Endometrial microvascular endothelial cells (primary cell): Measurements from ENCODE around the gene ORC6. TPM values are rescaled to one million over a fixed set of nuclear protein-coding genes. Genes with fewer than 3 reads are reported as not detected.
"Not testable (repeated sequence)": the region's sequence is repeated elsewhere in the genome, so short reads cannot be mapped to it uniquely, and the experiment has no call there.

ENCODE experiments used
- in situ Hi-C: cut with HindIII; loops from 2 replicates; pipeline ENCODE4 v1.10.0; 2017; ENCODE audit warnings: low sequenced_read_pairs, low pct_unique_long_range_greater_than_20kb; ENCODE audit errors: inconsistent ontology term
- total RNA-seq: library from RNA; depleted of rRNA; stranded (reverse); fragments of >200 nt; gene quantifications from one replicate; pipeline ENCODE4 v1.2.3, GENCODE V29; 2015; ENCODE audit errors: inconsistent ontology term

ORC6 gene, protein sequence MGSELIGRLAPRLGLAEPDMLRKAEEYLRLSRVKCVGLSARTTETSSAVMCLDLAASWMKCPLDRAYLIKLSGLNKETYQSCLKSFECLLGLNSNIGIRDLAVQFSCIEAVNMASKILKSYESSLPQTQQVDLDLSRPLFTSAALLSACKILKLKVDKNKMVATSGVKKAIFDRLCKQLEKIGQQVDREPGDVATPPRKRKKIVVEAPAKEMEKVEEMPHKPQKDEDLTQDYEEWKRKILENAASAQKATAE
- total RNA-seq, result 16.6 TPM

DNA sequence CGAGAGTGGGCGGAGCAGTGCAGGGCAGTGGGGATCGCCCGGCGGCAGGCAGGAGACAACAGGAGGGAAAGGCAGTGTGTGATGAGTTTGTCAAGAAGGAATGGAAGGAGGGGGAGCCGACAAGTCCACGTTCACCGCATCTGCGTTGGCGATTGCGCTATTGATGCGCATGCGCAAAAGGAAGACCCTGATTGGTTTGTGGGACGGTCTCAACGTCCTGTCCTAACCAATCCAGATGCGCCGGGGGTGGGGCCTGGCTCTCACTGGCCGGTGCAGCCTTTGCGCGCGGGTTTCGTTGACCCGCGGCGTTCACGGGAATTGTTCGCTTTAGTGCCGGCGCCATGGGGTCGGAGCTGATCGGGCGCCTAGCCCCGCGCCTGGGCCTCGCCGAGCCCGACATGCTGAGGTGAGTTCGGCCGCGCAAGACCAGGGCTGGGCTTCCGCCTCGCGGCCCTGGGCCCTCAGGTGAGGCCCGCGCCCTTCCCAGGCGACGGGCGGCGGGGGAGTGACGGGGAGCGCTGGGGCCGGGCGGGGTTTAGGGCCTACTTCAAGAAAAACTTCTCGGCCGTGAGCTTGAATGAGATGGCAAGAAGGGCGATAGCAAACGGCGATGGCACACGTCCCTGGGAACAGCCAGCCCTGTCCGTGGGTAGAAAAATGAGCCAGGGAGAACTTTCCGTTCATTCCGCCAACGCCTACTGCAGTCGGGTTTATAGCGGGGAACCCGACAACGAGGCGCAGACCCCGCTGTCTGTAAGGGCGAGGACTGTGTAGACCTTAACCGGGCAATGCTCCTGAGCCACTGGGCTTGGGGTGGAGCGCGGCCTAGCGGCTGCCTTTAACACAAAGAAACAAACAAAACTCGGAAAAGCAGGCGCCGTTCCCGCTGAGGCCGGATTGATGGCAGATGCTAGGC is at the start of gene ORC6:
Gene ORC6, plus strand, starts transcription at position 295 of the 916 bp plus-strand sequence. Its CDS starts 47 bp downstream, at position 342.
- in situ Hi-C loops, result no loop called here

DNA sequence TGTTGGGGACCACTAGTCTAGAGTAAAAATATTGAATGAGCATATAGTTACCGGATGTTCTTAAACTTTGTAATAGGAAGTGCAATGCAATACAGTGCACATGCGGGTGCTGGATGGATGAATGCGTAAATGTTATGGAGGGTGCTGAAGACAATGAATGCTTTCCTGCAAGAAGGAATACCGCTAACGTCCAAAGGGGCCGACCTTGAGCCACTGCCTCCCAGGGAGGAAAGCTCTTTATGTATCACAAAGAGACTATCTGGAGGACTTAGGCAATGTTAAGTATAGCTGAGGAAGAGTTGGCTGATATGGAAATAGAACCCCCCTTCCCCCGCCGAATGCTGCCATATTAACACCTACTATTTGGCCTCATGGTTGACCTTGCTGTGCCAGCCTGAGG is 40.8 kb upstream of the ORC6 start:
- in situ Hi-C loops, result no loop called here

DNA sequence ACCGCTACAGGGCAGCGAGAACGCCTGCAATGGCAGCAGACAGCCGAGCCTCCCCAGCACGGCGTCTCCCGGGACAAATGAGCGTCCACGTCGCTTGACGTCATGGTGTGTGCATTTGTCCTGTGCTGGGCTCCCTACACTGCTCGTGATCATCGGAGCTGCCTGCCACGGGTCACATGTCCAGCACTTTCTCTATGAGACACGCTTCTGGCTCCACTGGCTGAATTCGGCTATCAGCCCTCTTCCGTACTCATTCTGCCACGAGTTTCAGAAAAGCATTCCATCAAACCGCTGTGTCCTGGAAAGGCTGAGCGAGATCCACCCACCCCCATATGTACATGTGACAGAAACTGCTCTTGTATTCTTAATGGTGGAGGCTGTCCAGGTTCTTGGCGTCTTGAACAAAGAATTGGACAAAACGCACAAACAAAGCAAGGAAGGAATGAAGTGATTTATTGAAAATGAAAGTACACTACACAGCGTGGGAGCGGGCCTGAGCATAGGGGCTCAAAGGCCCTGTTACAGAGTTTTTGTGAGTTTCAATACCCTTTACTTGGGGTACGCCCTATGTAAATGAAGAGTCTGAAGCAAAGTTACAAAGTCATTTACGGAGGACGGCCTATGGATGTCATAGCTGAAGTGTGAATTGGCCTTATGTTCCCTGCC is 39.7 kb upstream of the ORC6 start:
- in situ Hi-C loops, result no loop called here

DNA sequence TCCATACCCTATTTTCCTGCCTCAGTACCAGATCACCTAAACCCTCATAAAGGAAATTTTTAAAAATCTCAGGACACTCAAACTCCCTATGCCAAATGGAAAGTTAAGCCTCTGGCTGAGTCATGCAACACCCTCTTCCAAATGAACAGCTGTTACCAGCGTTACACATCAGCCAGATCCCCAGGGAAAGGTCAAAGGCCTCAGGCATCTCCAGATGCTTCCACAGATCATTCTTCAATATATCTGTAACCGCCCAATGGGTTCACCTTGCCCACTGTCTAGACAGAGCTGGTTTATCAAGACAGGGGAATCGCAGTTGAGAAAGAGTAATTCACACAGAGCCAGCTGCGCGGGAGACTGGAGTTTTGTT is 39.2 kb upstream of the ORC6 start:
- in situ Hi-C loops, result no loop called here

DNA sequence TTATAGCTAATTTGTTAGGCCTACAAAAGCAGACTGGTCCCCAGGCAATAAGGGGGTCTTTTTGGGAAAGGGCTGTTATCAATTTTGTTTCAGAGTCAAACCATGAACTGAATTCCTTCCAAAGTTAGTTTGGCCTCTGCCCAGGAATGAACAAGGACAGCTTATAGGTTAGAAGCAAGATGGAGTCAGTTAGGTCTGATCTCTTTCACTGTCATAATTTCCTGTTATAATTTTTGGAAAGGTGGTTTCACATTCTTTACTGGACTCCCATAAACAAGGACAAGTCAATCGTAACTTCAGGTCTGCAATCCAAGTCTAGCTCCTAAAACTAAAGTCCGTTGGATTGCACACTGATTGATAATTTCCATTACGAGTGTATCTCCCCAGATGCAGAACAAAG is 38.2 kb upstream of the ORC6 start:
- in situ Hi-C loops, result no loop called here

DNA sequence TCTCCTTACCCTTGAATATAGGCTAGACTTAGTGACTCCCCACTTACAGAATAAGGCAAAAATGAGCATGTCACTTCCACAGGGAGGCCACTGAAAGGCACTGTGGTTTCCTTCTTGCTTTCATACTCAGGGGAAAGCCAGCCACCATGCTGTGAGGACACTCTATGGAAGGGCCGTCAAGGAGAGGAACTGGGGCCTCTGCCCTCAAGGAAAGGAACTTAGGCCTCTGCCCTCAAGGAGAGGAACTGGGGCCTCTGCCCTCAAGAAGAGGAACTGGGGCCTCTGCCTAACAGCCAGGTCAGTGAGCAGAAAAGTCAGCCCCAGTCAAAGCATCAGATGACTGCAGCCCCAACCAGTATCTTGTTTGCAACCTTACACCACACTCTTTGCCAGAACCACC is 30.5 kb upstream of the ORC6 start:
- in situ Hi-C loops, result no loop called here

DNA sequence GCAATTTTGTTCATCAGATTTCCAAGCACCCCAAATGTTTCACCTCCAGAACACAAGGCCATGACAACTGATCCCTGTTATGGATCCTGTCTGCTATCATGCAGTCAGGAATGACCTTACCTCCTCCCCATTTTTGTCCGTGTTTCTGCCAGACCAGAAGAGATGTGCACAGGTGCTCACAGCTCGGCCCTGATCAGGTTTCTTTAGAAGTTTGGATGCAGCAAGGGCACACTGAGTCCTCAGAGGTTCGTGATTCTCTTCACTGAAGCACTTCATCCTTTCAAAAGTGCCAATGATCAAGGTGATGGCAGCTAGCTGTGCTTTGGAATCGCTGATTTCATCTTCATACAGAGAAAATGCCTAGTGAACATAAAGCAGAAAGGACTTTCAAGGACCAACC is 27.3 kb upstream of the ORC6 start:
- in situ Hi-C loops, result no loop called here

DNA sequence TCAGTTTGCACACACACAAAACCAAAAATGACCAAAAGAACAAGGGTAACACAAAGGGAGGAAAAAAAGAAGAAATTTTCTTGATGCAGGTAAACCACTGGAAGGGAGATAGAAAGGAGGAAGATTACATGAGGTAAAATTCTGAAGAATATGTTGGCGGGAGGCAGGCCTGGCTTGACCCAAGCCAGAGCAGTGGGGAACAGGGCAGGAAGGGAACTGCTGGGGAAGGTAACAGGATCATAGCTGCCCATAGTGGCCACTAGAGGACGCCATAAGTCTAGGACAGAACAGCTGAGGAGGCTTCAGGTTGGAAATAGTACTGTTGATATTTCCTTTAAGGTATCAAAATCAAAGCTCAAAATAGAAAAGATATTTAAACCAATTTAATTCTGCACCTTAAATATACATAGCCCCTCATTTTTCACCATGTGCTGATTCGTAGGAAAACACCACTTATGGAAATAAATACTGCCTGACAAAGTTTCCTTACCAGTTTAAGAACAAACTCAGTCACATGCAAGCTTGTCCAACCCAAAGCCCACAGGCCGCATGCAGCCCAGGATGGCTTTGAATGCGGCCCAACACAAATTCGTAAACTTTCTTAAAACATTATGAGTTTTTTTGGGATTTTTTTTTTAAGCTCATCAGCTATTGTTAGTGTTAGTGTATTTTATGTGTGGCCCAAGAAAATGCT is 16.0 kb upstream of the ORC6 start:
- in situ Hi-C loops, result no loop called here

DNA sequence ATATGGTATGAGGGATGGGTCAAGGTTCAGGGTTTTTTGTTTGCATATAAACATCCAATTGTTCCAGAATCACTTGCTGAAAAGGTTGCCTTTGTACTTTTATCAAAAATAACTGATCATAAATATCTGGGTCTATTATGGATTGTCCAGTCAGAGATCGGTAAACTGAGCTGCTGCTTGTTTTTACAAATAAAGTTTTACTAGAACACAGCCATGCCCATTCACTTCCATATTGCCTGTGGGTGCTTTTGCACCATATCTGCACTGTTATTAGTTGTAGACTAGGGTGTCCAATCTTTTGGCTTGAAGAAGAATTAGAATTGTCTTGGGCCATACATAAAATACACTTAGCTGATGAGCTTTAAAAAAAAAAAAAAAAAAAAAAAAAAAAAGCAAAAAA is 11.5 kb upstream of the ORC6 start:
- in situ Hi-C loops, result not testable (repeated sequence)

DNA sequence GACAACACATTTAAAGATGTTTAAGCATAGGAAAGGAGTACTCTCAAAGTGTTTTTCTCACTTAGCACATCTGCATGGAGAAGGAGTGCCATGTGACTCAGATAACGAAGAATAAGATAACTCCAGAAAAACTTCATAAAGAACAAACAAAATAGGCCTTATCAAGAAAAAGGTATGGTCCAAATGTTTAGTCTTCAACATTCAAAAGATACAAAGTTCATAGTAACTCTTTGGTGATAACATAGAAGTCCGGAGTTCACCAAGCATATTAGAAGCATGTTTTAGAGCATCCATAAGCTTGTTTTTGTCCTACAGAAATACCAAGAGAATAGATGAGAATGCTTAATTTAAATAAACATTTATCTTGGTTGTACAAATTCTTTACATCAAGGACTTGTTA is 7.6 kb upstream of the ORC6 start:
- in situ Hi-C loops, result not testable (repeated sequence)

DNA sequence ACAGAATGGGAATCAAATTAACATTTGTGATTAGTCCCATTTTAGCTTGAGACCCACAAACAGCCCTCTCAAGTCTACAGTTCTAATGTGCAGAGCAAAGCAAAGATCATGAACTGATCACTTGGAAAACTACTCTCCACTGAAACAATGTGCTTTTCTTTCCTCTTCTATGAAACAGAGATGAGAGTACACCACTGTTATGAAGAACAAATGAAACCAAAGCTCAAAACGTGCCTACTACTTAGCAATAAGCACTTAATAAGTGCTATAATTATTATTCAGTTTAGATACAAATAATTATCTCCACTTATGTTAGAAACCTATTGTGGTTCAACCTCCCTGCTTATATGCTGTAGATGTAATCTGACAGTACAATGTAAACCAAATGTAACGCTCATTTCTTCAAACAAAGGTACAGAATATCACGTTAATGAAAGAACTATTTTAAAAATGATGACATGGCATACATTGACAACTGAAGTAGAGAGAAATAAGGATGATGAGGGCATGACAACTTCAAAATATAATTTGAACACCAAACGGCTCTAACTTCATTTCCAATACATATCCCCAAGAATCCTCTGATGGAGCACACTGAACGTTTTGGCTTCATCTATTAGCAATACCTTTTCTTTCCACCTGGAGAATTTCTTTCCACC is 2.5 kb upstream of the ORC6 start:
- in situ Hi-C loops, result no loop called here

DNA sequence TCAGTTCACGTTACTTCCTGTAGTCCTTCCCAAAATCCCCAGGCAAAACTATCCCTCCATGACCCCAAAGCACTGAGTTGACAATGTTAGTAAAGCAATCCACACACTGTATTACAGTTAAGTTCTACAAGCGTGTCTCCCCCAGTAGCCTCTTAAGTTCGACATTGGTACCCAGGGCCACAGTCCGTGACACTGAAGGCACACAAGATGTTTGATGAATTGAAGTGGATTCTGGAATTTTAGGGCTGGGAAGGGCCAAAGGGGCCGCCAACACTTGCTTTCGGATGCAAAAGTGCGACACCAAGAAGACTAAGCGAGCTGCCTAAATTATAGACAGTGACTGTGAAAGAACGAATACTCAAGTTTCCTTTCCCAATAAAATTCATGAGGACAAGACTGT is 2.0 kb upstream of the ORC6 start:
- in situ Hi-C loops, result no loop called here

DNA sequence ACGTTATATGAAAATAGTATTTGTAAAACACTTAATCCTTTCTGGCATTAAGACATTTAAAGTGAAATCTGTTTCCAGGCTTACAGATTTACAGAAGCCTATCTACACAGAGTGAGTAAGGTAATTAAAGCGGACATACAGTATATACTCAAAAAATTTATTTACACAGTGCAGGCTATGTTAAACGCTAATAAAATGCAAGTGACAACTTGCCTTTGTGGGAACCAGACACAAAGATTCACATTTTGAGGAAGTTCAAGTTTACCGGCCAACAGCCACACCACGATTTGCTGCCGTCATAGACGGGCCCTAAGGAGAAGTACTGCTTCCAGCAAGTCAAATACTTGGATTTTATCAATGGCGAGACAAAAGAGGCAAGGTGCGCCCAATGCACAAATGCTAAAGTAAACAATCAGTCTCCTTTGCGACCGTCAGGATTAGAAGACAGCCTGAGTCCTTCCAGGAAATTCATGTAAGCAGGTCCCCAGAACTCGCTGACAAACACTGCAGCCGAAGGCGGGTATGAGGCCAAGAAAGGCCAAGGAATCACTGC is 1.3 kb upstream of the ORC6 start:
- in situ Hi-C loops, result no loop called here

DNA sequence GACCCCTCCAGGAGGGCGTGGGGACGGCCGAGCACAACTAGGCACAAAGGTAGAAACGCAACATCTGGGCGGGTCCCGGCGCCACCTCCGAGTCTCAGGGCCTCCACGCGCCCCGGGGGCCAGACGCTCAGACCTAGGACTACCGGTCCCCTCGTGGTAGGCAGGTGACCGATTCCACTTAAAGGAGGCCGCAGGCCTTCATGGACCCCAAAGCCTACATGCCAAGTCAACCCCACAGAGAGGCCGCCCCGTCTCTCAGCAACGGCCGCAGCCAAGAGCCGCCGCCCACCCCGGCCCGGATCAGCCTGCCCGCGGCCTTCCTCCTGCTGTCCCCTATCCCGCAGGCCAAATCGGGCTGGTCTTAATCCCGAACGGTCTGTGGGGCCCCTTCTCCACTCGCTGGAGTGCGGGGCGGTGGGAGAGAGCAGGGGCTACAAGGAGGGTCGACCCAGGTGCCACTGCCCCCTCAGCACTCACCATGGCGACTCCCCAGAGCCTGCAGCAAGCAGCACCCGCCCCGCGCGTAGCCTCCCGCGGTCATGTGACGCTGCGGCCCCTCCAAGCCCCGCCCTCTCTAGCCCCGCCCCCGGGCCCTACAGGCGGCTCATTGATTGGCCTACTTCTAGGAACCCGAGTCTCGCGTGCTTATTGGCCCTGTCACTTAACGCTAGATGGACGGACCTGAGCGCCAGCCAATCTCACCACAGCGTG is 650 bp upstream of the ORC6 start, which contains the start of gene VPS35:
Gene VPS35, minus strand, starts transcription at position 525 of the 711 bp plus-strand sequence. Its CDS starts 45 bp downstream, at position 480.
- in situ Hi-C loops, result no loop called here

DNA sequence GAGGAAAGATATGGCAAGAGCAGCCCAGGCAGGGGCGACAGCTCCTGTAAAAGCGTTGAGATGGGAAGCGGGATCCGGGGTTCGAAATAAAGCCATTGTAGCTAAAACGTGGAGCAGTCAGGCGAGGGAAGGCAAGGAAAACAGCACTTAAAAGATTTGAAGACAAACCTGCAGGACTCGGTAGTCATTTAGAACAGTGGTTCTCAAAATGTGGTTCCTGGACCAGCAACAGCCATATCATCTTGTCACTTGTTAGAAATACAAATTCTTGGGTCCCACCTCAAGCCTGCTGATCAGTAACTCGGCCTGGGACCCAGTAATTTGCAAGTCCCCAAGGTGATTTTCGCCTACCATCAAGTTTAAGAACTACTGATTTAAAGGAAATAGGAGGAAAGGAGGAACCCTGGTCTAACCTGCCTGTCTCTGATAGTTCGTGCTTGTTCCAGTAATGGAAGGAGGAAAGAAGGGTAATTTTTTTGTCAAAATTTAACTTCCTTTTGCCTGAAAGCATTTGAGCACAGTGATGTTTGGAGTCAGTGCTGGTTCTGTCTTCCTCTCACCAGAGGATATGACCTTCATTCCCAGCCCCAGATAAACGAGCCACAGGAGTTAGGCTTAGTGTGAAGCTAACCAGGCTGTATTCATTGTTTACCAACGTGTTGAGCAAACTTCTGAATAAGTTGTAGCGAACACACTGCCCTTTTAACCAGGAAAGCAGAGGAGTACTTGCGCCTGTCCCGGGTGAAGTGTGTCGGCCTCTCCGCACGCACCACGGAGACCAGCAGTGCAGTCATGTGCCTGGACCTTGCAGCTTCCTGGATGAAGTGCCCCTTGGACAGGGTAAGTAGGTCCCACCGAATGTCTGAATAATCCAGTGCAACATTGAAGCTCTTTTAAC is 1.1 kb downstream of the ORC6 start:
- in situ Hi-C loops, result no loop called here

DNA sequence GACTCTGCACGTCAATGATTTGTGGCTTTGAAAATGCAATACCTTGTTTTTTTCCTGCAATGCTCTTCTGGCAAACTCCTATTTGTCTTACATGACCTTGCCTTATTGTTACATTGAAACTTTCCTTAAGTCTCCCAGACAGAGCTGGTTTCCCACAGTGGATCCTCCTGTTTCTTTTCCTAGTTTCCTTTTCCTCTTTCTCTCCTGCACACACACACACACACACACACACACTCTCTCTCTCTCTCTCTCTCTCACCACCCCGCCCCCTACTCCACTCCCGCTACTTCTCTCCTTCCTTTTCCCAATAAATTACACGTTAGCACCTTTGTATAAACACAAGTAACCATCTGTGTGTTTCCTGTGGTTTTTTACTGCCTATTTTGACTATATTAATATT is 2.3 kb downstream of the ORC6 start:
- in situ Hi-C loops, result no loop called here

DNA sequence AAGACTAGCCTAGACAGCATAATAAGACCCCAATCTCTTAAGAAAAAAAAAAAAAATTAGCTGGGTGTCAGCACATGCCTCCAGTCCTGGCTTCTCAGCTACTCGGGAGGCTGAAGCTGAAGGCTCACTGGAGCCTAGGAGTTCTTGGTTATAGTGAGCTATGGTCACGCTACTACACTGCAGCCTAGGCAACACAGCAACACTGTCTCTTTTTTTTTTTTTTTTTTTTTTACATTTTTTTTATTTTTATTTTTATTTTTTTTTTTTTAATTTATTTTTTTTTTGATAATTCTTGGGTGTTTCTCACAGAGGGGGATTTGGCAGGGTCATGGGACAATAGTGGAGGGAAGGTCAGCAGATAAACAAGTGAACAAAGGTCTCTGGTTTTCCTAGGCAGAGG is 4.1 kb downstream of the ORC6 start:
- in situ Hi-C loops, result no loop called here
